Neural cell (in vitro differentiated cells): Measurements from ENCODE around the gene MYO5C. TPM values are rescaled to one million over a fixed set of nuclear protein-coding genes. Genes with fewer than 3 reads are reported as not detected.

Experiments used
- H2AFZ ChIP-seq: fragments of 200-600, 300-800 bp; sonication (generic), shearing (Covaris generic); 2 replicates; pipeline ENCODE4 v1.6.0; 2014; ENCODE audit warnings: low read depth, mild to moderate bottlenecking, antibody characterized with exemption, low read length, moderate library complexity
- H3F3A ChIP-seq: fragments of 200-600 bp; shearing (Covaris generic); 2 replicates; pipeline ENCODE4 v1.6.1; 2016; ENCODE audit warnings: mild to moderate bottlenecking, moderate library complexity, mixed read lengths, antibody characterized with exemption, low read length; ENCODE audit not compliant: insufficient read depth, poor library complexity, severe bottlenecking
- H3K27ac ChIP-seq: fragments of 200-600, 300-800 bp; sonication (generic), shearing (Covaris generic); 2 replicates; pipeline ENCODE4 v1.5.1; 2014; ENCODE audit warnings: mild to moderate bottlenecking, low read length, moderate library complexity
- H3K27me3 ChIP-seq: fragments of 300-800, 200-600 bp; sonication (generic), shearing (Covaris generic); 2 replicates; pipeline ENCODE4 v1.6.0; 2014; ENCODE audit warnings: mild to moderate bottlenecking, low read depth, low read length, moderate library complexity; ENCODE audit not compliant: insufficient read depth
- H3K36me3 ChIP-seq: fragments of 300-800, 200-600 bp; sonication (generic), shearing (Covaris generic); 2 replicates; pipeline ENCODE4 v1.5.1; 2014; ENCODE audit warnings: mild to moderate bottlenecking, antibody characterized with exemption, low read length, moderate library complexity; ENCODE audit not compliant: insufficient read depth
- H3K4me2 ChIP-seq: fragments of 300-800, 200-600 bp; sonication (generic), shearing (Covaris generic); 2 replicates; pipeline ENCODE4 v1.6.0; 2014; ENCODE audit warnings: mild to moderate bottlenecking, low read length
- H3K4me3 ChIP-seq: fragments of 300-800, 200-600 bp; sonication (generic), shearing (Covaris generic); 2 replicates; pipeline ENCODE4 v1.5.1; 2014; ENCODE audit warnings: mild to moderate bottlenecking, low read length, moderate library complexity
- H3K79me2 ChIP-seq: fragments of 200-600 bp; shearing (Covaris generic); replicated peaks from 2 replicates; pipeline ENCODE4 v1.6.0; 2014; ENCODE audit warnings: mild to moderate bottlenecking, low read length, moderate library complexity; ENCODE audit not compliant: insufficient read depth
- H3K9ac ChIP-seq: fragments of 300-800, 200-600 bp; sonication (generic), shearing (Covaris generic); 2 replicates; pipeline ENCODE4 v1.6.1; 2016; ENCODE audit warnings: mild to moderate bottlenecking, low read length, mixed read lengths
- H3K9me2 ChIP-seq: fragments of 200-600 bp; shearing (Covaris generic); 2 replicates; pipeline ENCODE4 v1.6.1; 2016; ENCODE audit warnings: mild to moderate bottlenecking, low read length, mixed read lengths; ENCODE audit not compliant: insufficient read depth
- H3K9me3 ChIP-seq: fragments of 200-600, 300-800 bp; sonication (generic), shearing (Covaris generic); 2 replicates; pipeline ENCODE4 v1.6.1; 2016; ENCODE audit warnings: mild to moderate bottlenecking, mixed run types, low read length, moderate library complexity, mixed read lengths
- H4K20me1 ChIP-seq: fragments of 200-600 bp; shearing (Covaris generic); 2 replicates; pipeline ENCODE4 v1.6.1; 2016; ENCODE audit warnings: mild to moderate bottlenecking, mixed run types; ENCODE audit not compliant: insufficient read depth
- CTCF ChIP-seq: fragments of 450-650 bp; IDR thresholded peaks from 2 replicates; pipeline ENCODE4 v1.5.1; 2014; ENCODE audit warnings: antibody characterized with exemption, mild to moderate bottlenecking, moderate library complexity; ENCODE audit not compliant: poor library complexity, severe bottlenecking
- EP300 ChIP-seq: fragments of 450-650 bp; conservative IDR thresholded peaks from 2 replicates; pipeline ENCODE4 v1.6.1; 2014; ENCODE audit warnings: antibody characterized with exemption, mild to moderate bottlenecking, moderate library complexity; ENCODE audit not compliant: poor library complexity, severe bottlenecking
- EZH2 ChIP-seq: fragments of 200-600, 300-800 bp; shearing (Covaris generic), sonication (generic); IDR thresholded peaks from 2 replicates; pipeline ENCODE4 v1.6.1; 2014; ENCODE audit warnings: antibody characterized with exemption, low read length, borderline replicate concordance, mild to moderate bottlenecking; ENCODE audit not compliant: insufficient read depth, poor library complexity, severe bottlenecking
- MXI1 ChIP-seq: fragments of 450-650 bp; conservative IDR thresholded peaks from 2 replicates; pipeline ENCODE4 v1.6.1; 2014; ENCODE audit warnings: antibody characterized with exemption, mild to moderate bottlenecking; ENCODE audit not compliant: poor library complexity, severe bottlenecking
- POLR2AphosphoS5 ChIP-seq: IDR thresholded peaks from 2 replicates; pipeline ENCODE4 v1.6.1; 2012
- RAD21 ChIP-seq: fragments of 450-650 bp; conservative IDR thresholded peaks from 2 replicates; pipeline ENCODE4 v1.6.1; 2014; ENCODE audit warnings: antibody characterized with exemption, mild to moderate bottlenecking, moderate library complexity
- REST ChIP-seq: IDR thresholded peaks from 2 replicates; pipeline ENCODE4 v1.6.1; 2012; ENCODE audit warnings: borderline replicate concordance
- SMC3 ChIP-seq: fragments of 450-650 bp; conservative IDR thresholded peaks from 2 replicates; pipeline ENCODE4 v1.6.1; 2014; ENCODE audit warnings: antibody characterized with exemption, mild to moderate bottlenecking, moderate library complexity; ENCODE audit not compliant: poor library complexity
- TAF1 ChIP-seq: IDR thresholded peaks from 2 replicates; pipeline ENCODE4 v1.6.1; 2012; ENCODE audit warnings: low read depth
- polyA plus RNA-seq: library from polyadenylated mRNA; depleted of rRNA; stranded (reverse); fragments of >200 nt; gene quantifications from 2 replicates; pipeline ENCODE4 v1.2.3, GENCODE V29; 2014

The MYO5C gene
- polyA plus RNA-seq, 1 donor from 2014 or later, result 0.77 TPM

- Histone ChIP-seq H3K27me3 (no peaks in the 10 kb centered on the region), H3K4me2 (no peak overlapping the region), H2AFZ (no peak overlapping the region), H3K4me3 (no peak overlapping the region), H3K9ac (no peak overlapping the region), H3F3A (no peaks in the 10 kb centered on the region), H3K9me3 (no peaks in the 10 kb centered on the region), H3K27ac (no peak overlapping the region), H3K36me3 (peaks cover 20% of the 10 kb centered on the region), H3K79me2 (no peaks in the 10 kb centered on the region), H3K9me2 (no peaks in the 10 kb centered on the region), H4K20me1 (no peaks in the 10 kb centered on the region)
- no peak for TF ChIP-seq EZH2
- TF ChIP-seq REST, result no peak
- no peak for TF ChIP-seq TAF1
- TF ChIP-seq CTCF, result no peak
- TF ChIP-seq RAD21, result no peak
- TF ChIP-seq EP300, result no peak
- TF ChIP-seq SMC3, result no peak
- TF ChIP-seq POLR2AphosphoS5, result no peak
- no peak for TF ChIP-seq MXI1
These were observed 33.1 kb upstream of the MYO5C start for GRCh38 chr15:52328680-52329079.

GRCh38 chr15:52326756-52327155 lies 31.2 kb upstream of the MYO5C start:
- TF ChIP-seq REST, result no peak
- no peaks in the 10 kb centered on the region for H3F3A ChIP-seq
- no peaks in the 10 kb centered on the region for H3K9me2 ChIP-seq
- no peak overlapping the region for H3K27ac ChIP-seq
- H4K20me1 ChIP-seq, result no peaks in the 10 kb centered on the region
- no peaks in the 10 kb centered on the region for H3K9me3 ChIP-seq
- no peak overlapping the region for H3K4me3 ChIP-seq
- no peak overlapping the region for H3K4me2 ChIP-seq
- H3K36me3 ChIP-seq, result peaks cover 20% of the 10 kb centered on the region
- H2AFZ ChIP-seq, result no peak overlapping the region
- no peaks in the 10 kb centered on the region for H3K79me2 ChIP-seq
- no peaks in the 10 kb centered on the region for H3K27me3 ChIP-seq
- no peak overlapping the region for H3K9ac ChIP-seq
